GM12872 (cell line): ENCODE measurements around the gene IMMP2L.

ENCODE experiments used
- CTCF ChIP-seq: IDR thresholded peaks from 3 replicates; pipeline ENCODE4 v1.5.1; 2011; ENCODE audit warnings: low read depth, mild to moderate bottlenecking, low read length, moderate library complexity; ENCODE audit not compliant: insufficient read depth

IMMP2L gene

GRCh38 chr7:111564078-111564477, 1.8 kb upstream of the IMMP2L start:
- TF ChIP-seq CTCF: no peak

- TF ChIP-seq CTCF: no peak
Observed at GRCh38 chr7:111561654-111561903, 713 bp downstream of the IMMP2L start.

GRCh38 chr7:111560773-111561653, 1.3 kb downstream of the IMMP2L start:
- TF ChIP-seq CTCF: no peak

GRCh38 chr7:111558991-111559390, 3.3 kb downstream of the IMMP2L start:
- TF ChIP-seq CTCF: no peak

- TF ChIP-seq CTCF: no peak
Observed at GRCh38 chr7:111556977-111557376, 5.3 kb downstream of the IMMP2L start.

GRCh38 chr7:111554086-111554485, 8.2 kb downstream of the IMMP2L start:
- TF ChIP-seq CTCF: no peak

GRCh38 chr7:111541067-111541466, 21.2 kb downstream of the IMMP2L start:
- no peak for TF ChIP-seq CTCF
